NCI-H2227 (cell line): ENCODE measurements around the gene MAFG.

Experiments
- DNase-seq: peaks from one replicate; lab custom pipeline; 2025; ENCODE audit not compliant: unreplicated experiment; lab: John Stamatoyannopoulos, UW

Gene MAFG

GRCh38 chr17:81927653-81928543 is at the start of gene MAFG:
Gene MAFG (minus strand): TSS chr17:81927735. CDS start chr17:81923185, 4,550 bp downstream.
- DNase-seq = peak; percentile 97

GRCh38 chr17:81976332-81977210 is 49.0 kb upstream of the MAFG start:
- peak; percentile 55 for DNase-seq

GRCh38 chr17:81973432-81973831 is 45.9 kb upstream of the MAFG start:
- no peak for DNase-seq

DNA sequence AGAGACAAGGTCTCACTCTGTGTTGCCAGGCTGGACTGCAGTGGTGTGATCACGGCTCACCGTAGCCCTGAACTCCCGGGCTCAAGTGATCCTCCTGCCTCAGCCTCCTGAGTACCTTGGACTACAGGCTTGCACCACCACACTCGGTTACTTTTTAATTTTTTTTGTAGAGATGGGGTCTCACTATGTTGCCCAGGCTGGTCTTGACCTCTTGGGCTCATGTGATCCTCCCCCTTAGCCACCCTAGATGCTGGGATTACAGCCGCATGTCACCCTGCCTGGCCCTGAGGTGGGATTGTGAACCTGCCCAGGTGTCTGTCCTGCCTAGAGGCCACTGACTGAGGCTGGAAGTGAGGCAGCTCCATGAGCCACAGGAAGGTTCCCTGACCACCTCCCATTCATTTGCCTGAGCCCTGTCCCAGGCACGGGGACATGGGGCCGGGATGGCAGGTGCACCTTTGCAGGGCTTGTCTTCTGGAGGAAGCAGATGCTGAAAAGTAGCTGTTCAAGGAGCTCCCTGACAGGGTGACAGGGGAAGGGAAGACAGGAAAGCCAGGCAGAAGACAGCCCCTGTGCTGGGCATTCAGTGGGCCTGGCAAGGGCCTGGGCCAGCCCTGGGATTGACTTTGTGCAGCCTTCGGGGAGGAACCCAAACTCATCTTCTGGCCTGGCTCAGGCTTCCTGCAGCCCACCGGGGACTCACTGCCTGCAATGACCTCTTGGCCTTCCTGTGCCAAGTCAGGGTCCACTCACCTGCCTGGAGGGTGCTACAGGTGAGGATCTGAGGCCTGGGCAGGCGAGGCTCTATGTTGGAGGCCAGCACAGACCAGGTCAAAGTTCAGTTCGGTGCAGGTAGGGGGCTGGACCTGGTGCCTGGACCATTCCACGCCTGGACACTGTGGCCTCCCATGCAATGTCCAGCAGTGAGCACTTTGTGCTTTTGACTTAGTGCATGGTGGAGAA is 41.6 kb upstream of the MAFG start:
- DNase-seq = no peak

DNA sequence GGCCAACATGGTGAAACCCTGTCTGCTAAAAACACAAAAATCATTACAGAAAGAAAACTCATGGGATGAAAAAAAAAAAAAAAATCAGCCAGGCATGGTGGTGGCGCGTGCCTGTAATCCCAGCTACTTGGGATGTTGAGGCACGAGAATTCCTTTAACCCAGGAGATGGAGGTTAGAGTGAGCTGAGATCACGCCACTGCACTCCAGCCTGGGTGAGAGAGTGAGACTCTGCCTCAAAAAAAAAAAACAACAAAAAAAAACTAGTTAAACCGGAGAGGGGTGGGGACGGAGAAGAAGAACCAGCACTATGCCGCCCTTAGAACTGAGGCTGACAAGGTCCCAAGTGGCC is 40.8 kb upstream of the MAFG start:
- DNase-seq = no peak

GRCh38 chr17:81967533-81968395 is 40.2 kb upstream of the MAFG start:
- peak; percentile 62 for DNase-seq

- no peak for DNase-seq
These were observed 39.7 kb upstream of the MAFG start for GRCh38 chr17:81967244-81967532.

- DNase-seq = peak; percentile 84
These were observed 39.1 kb upstream of the MAFG start for GRCh38 chr17:81966343-81967243.

- no peak for DNase-seq
These were observed 36.7 kb upstream of the MAFG start for GRCh38 chr17:81964081-81964849.

GRCh38 chr17:81962499-81963441 is 35.2 kb upstream of the MAFG start:
- no peak for DNase-seq

- no peak for DNase-seq
These were observed 34.3 kb upstream of the MAFG start for GRCh38 chr17:81961521-81962498.

DNA sequence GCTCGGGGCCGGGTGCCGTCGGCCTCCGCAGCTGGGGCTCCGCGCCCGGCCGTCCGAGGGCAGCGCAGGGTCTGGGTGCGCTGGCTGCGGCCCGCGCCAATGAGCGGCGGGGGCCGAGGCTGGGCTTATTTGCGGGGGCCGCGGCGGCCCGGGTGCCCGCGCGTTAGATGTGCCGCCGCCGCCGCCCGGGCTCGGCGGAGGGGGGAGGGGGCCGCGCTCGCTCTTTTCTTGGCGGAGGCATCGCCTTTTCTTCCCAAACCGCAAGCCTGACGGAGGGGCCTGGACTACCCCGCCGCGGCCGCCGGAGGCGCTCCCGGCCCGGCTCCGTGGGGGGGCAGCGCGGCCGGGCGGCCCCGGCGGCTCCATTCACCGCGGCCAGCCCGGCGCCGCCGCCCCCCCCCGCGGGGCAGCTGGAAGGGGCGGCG is 33.6 kb upstream of the MAFG start, which contains the start of gene NOTUM:
Gene NOTUM (minus strand): TSS at position 101 of the 425 bp plus-strand sequence. CDS start 278 bp downstream, outside the sequence.
- peak; percentile 77 for DNase-seq

- no peak for DNase-seq
These were observed 32.8 kb upstream of the MAFG start for GRCh38 chr17:81960130-81960958.

GRCh38 chr17:81959362-81960129 is 32.0 kb upstream of the MAFG start:
- DNase-seq = peak; percentile 70
